ENCODE results near the gene CDH23. TPM values are rescaled to one million over a fixed set of nuclear protein-coding genes. Genes with fewer than 3 reads are reported as not detected.

CDH23 gene
- total RNA-seq, 1 experiment from 2014 or later: 0.34 TPM

DNA sequence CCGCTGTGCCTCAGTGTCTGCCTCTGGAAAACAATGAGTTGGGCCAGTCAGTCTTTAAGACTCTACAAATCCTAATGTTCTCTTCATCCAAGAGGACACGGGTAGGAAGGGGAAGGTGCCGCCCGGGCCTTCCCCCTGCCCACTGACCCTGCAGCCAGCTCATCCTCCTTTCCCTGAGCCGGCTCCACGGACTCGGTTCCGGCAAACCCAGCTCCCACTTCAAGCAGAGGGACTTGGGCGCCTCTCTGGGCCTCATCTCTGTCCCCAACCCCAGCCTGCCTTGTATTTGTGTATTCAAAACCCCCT is 227.2 kb downstream of the CDH23 start:
- H3K4me3 ChIP-seq (ENCODE audit: low read depth, low read length): no peak overlapping the region
- no peaks in the 10 kb centered on the region for H3K27me3 Mint-ChIP-seq (ENCODE audit: insufficient read depth, unreplicated experiment)
- no peaks in the 10 kb centered on the region for H3K36me3 Mint-ChIP-seq (ENCODE audit: insufficient read depth, unreplicated experiment)
- no peaks in the 10 kb centered on the region for H3K36me3 ChIP-seq (ENCODE audit: control insufficient read depth, insufficient read depth, low read length)
- ChIA-PET CTCF (interaction anchor here (1.1 to 2.5 kb wide), 4 partner anchors 11 to 73 kb away, joined by 3 to 19 read pairs (median 8); no protein-coding TSS in a partner anchor), POLR2A (interaction anchor here (1.2 kb wide), 1 partner anchor 15 kb away, joined by 4 read pairs; no protein-coding TSS in a partner anchor)
- no peak overlapping the region for H3K4me3 Mint-ChIP-seq (ENCODE audit: unreplicated experiment)
- no TSS peak for BruUV-seq (replicated peaks)
- H3K27ac Mint-ChIP-seq (ENCODE audit: unreplicated experiment): peak overlapping the region; percentile 70
- DNase-seq: no peak
- peaks cover 33% of the 10 kb centered on the region for H3K4me1 ChIP-seq
- no peaks in the 10 kb centered on the region for H3K9me3 Mint-ChIP-seq (ENCODE audit: unreplicated experiment)
- H3K9me3 ChIP-seq: no peaks in the 10 kb centered on the region
- peaks cover 40% of the 10 kb centered on the region for H3K4me1 Mint-ChIP-seq (ENCODE audit: low read depth, unreplicated experiment)
- no peak for TF ChIP-seq CTCF (IDR thresholded peaks at IDR 0.05; ENCODE audit: insufficient read depth in 1 of 2, low read depth in 1 of 2, low read length in 1 of 2, severe bottlenecking in 1 of 2, unreplicated experiment in 1 of 2)
- intact Hi-C loops (cut with micrococcal nuclease; ENCODE audit: unreplicated experiment): loop anchor here (1.0 kb wide), 1 partner anchor 23 kb away; no protein-coding TSS in a partner anchor
- H3K27me3 ChIP-seq (replicated peaks; ENCODE audit: control insufficient read depth, insufficient read depth, low read length): no peaks in the 10 kb centered on the region

DNA sequence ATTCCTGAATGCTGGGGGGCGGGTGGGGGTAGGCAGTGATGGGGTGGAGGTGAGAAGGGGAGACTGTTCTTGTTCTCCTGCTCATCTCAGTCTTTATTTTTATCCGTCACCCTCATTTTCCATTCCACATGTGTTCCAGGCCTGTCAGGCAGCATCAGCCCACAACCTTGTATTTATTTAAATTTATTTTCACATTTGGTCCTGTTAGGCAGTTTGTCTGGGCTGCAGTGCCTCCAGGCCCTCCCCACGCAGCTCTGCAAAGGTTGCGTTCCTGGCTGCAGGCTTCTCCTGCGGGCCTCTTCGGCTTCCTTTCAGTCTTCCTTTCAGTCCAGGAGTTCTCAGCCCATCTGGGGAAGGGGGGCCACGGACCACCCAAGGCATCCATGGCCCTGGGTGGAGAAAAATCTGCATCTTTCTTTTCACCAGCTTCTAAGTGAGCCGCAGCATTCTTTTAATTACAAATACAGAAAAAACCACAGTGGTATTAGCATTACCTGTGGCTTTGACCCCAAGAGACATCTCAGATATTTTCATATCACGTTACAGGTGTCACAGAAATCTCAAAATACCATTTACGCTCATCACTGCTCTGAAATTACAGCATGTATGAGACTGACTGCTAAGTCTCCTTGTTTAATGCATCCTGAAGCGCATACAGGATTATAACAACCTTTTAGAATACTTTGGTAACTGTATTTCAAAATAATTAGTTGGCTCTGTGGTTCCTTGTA is 228.9 kb downstream of the CDH23 start:
- no peaks in the 10 kb centered on the region for H3K9me3 ChIP-seq
- Mint-ChIP-seq H3K27ac (ENCODE audit: unreplicated experiment) (no peak overlapping the region), H3K4me3 (ENCODE audit: unreplicated experiment) (no peak overlapping the region), H3K36me3 (ENCODE audit: insufficient read depth, unreplicated experiment) (no peaks in the 10 kb centered on the region), H3K27me3 (ENCODE audit: insufficient read depth, unreplicated experiment) (no peaks in the 10 kb centered on the region), H3K4me1 (ENCODE audit: low read depth, unreplicated experiment) (peaks cover 48% of the 10 kb centered on the region), H3K9me3 (ENCODE audit: unreplicated experiment) (no peaks in the 10 kb centered on the region)
- ChIA-PET CTCF (interaction anchor here (1.5 kb wide), 1 partner anchor 16 kb away, joined by 4 read pairs; no protein-coding TSS in a partner anchor), POLR2A (no interaction called here)
- H3K36me3 ChIP-seq (ENCODE audit: control insufficient read depth, insufficient read depth, low read length): no peaks in the 10 kb centered on the region
- no peaks in the 10 kb centered on the region for H3K27me3 ChIP-seq (replicated peaks; ENCODE audit: control insufficient read depth, insufficient read depth, low read length)
- H3K4me3 ChIP-seq (ENCODE audit: low read depth, low read length): no peak overlapping the region
- intact Hi-C loops (cut with micrococcal nuclease; ENCODE audit: unreplicated experiment): no loop called here
- DNase-seq: no peak
- no peak for TF ChIP-seq CTCF (IDR thresholded peaks at IDR 0.05; ENCODE audit: insufficient read depth in 1 of 2, low read depth in 1 of 2, low read length in 1 of 2, severe bottlenecking in 1 of 2, unreplicated experiment in 1 of 2)
- no TSS peak for BruUV-seq (replicated peaks)
- peaks cover 39% of the 10 kb centered on the region for H3K4me1 ChIP-seq

DNA sequence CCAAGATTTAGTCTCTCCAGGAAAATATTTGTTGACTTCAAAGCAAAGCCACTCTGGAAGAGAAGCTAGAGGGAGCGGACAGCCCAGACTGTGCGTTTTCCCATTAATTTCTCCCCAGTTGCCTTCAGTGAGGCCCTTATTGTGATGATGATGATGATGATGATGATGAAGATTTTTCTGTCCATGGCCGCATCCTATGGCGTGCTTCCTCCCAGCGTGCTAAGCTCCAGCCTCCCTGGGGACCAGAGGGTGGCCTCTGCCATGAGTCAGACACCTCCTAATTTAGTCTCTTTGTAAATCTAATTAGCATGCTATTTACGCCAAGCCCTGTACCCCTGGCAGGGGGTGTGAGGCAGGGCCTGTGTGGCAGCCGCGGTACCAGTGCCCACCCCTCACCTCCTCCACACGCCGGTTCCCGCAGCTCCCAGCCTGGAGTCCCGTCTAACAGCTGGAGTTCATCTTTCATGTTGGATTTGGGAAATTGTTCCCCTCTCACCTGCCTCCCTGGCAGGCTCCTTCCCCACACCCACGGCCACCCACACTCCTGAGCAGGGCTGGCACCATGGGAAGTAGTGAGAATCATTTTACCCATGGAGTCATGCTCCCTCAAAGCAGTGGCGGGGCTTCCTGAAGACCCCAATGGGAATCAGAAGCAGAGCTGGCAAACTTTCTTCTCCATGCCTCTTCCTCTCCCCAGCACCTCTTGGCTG is 230.7 kb downstream of the CDH23 start:
- no peak for TF ChIP-seq CTCF (IDR thresholded peaks at IDR 0.05; ENCODE audit: insufficient read depth in 1 of 2, low read depth in 1 of 2, low read length in 1 of 2, severe bottlenecking in 1 of 2, unreplicated experiment in 1 of 2)
- ChIA-PET CTCF (interaction anchor here (0.6 kb wide), 1 partner anchor 19 kb away, joined by 3 read pairs; no protein-coding TSS in a partner anchor), POLR2A (interaction anchor here (1.1 kb wide), 1 partner anchor 11 kb away, joined by 3 read pairs; no protein-coding TSS in a partner anchor)
- Histone ChIP-seq H3K36me3 (ENCODE audit: control insufficient read depth, insufficient read depth, low read length) (no peaks in the 10 kb centered on the region), H3K4me3 (ENCODE audit: low read depth, low read length) (no peak overlapping the region), H3K4me1 (peaks cover 33% of the 10 kb centered on the region), H3K9me3 (no peaks in the 10 kb centered on the region), H3K27me3 (replicated peaks; ENCODE audit: control insufficient read depth, insufficient read depth, low read length) (no peaks in the 10 kb centered on the region)
- H3K27ac Mint-ChIP-seq (ENCODE audit: unreplicated experiment): no peak overlapping the region
- H3K36me3 Mint-ChIP-seq (ENCODE audit: insufficient read depth, unreplicated experiment): no peaks in the 10 kb centered on the region
- intact Hi-C loops (cut with micrococcal nuclease; ENCODE audit: unreplicated experiment): no loop called here
- no peaks in the 10 kb centered on the region for H3K27me3 Mint-ChIP-seq (ENCODE audit: insufficient read depth, unreplicated experiment)
- no peaks in the 10 kb centered on the region for H3K9me3 Mint-ChIP-seq (ENCODE audit: unreplicated experiment)
- no peak overlapping the region for H3K4me3 Mint-ChIP-seq (ENCODE audit: unreplicated experiment)
- no peak for DNase-seq
- BruUV-seq (replicated peaks): no TSS peak
- peaks cover 44% of the 10 kb centered on the region for H3K4me1 Mint-ChIP-seq (ENCODE audit: low read depth, unreplicated experiment)

All from Caco-2 (cell line).